ENCODE data around the gene FARP2. TPM values are rescaled to one million over a fixed set of nuclear protein-coding genes. Genes with fewer than 3 reads are reported as not detected.

FARP2 gene
- total and polyA plus RNA-seq, 10 donors, result 9.1 to 72.8 (median 53.4) TPM

DNA sequence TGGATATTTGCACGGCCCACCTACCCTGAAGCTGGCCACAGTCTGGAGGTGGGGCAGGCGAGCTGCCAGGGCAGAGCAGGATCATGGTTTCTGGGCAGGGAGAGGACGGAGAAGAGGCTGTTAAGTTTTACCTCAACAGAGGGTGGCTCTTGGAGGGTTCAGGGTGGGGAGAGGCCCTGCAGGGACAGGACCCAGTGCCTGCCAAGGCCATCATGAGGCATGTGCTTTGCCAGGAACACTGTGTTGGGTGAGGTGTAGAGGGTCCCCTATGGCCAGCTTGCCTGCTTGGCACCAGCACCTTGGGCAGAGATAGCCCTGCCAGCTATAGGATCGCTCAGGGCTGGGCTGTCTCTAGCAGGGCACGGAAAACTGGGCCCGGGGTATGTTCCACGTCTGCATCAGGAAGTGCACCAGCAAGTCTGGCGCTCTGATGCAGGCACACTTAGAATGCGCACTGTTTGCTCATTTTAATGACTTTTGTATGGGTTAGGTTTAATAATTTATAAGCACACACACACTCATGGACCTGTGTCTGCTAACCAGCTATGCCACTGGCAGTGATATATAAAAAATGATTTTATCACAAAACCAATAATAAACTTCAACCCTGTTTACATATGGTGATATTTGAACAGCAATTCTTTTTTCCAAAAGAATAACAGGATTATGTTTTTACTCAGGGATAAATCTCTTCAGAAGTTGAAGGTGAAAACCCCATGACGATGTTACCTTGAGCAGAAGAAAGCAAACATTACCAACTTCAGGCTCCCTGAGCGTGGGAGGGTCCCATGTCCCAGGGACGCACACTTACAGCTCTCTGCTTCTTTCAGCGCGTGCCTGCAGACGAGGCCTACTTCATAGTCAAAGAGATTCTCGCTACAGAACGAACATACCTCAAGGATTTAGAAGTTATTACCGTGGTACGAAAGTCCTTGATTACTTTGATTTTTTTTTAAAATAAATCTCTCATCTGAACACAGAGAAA is 105.9 kb downstream of the FARP2 start:
- Histone ChIP-seq H3K27me3 (replicated peaks in 1 of 7) (peaks cover 0 to under 1% (median 0%) of the 10 kb centered on the region in 7 donors), H3K36me3 (peaks cover 0 to 36% (median 5%) of the 10 kb centered on the region in 6 donors), H3K9me3 (no peaks in the 10 kb centered on the region), H3K4me3 (no peak overlapping the region), H3K4me1 (no peaks in the 10 kb centered on the region), H3K27ac (no peak overlapping the region)
- WGBS, 5 donors, result 92 to 94% (median 93%) methylated on average over 19 of the region's 19 CpGs
- intact Hi-C loops (cut with DNase I; ENCODE audit: low total_unique reads), result no loop called here
- TF ChIP-seq, protein P1, sequence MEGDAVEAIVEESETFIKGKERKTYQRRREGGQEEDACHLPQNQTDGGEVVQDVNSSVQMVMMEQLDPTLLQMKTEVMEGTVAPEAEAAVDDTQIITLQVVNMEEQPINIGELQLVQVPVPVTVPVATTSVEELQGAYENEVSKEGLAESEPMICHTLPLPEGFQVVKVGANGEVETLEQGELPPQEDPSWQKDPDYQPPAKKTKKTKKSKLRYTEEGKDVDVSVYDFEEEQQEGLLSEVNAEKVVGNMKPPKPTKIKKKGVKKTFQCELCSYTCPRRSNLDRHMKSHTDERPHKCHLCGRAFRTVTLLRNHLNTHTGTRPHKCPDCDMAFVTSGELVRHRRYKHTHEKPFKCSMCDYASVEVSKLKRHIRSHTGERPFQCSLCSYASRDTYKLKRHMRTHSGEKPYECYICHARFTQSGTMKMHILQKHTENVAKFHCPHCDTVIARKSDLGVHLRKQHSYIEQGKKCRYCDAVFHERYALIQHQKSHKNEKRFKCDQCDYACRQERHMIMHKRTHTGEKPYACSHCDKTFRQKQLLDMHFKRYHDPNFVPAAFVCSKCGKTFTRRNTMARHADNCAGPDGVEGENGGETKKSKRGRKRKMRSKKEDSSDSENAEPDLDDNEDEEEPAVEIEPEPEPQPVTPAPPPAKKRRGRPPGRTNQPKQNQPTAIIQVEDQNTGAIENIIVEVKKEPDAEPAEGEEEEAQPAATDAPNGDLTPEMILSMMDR (IDR thresholded peaks at IDR 0.05 in 8 of 11, conservative IDR thresholded peaks at IDR 0.05 in 3 of 11), result no peak
- TF ChIP-seq POLR2AphosphoS5 (IDR thresholded peaks at IDR 0.05), result no peak
- no peak for TF ChIP-seq POLR2A (IDR thresholded peaks at IDR 0.05)
- DNase-seq, result no peak

DNA sequence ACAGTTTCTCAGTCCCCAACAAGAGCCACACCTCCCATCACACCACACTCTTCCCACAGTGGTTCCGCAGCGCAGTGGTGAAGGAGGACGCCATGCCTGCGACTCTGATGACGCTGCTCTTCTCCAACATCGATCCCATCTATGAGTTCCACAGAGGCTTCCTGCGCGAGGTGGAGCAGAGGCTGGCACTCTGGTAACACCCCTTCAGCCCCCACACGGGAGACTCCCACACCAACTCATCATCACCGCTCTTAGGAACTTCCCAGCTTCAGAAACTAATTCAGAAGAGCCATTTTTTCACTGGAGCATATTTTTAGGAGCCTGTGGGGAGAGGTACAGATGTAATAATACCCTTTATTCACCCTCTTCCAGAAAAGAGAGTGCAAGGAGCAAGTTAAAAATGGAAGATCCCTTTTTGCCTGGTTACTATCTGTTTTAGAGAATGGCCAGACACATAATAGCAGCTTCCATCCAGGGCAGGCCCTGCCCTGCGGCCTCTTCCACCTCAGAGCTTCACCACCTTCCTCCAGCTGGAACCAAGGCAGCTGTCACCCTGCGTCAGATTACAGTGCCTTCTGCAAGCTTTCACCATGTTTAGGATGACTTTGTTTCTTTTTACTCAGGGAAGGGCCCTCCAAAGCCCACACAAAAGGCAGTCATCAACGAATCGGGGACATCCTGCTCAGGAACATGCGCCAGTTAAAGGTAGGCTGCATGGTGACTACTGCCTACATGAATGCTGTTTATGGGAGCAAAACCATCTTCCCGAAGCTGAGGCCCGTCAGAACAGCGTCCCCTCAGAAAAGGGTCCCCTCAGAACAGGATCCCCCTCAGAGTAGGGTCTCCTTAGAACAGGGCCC is 107.4 kb downstream of the FARP2 start:
- Histone ChIP-seq H3K4me3 (no peak overlapping the region), H3K9me3 (no peaks in the 10 kb centered on the region), H3K27me3 (replicated peaks in 1 of 7) (no peaks in the 10 kb centered on the region), H3K4me1 (no peaks in the 10 kb centered on the region), H3K36me3 (peaks cover 0 to 42% (median 8%) of the 10 kb centered on the region in 6 donors), H3K27ac (no peak overlapping the region)
- DNase-seq, result peak; percentile 8
- 90 to 97% (median 93%) methylated on average over 18 of the region's 18 CpGs for WGBS, 5 donors
- intact Hi-C loops (cut with DNase I; ENCODE audit: low total_unique reads), result no loop called here
- TF ChIP-seq, protein P1 (IDR thresholded peaks at IDR 0.05 in 8 of 11, conservative IDR thresholded peaks at IDR 0.05 in 3 of 11), result no peak
- TF ChIP-seq POLR2AphosphoS5 (IDR thresholded peaks at IDR 0.05) (no peak), POLR2A (IDR thresholded peaks at IDR 0.05) (no peak)

DNA sequence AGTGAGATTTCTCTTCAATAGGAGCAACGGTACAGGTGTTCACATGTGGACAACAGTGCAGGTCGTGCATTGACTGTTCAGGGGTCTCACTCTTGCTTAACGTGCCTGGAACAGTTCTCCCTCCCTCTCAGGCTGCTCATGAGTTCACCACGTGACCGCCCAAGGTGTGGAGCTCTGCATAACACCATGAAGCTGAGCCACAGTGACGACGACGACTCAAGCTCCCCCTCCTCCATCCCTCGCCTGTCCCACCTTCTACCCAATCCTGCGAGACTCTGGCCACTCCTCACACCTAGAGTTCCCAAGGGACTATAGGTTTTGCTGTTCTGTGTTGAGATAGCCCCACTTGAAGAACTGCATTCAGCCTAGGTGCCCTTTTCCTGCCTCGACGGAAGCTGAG is 109.5 kb downstream of the FARP2 start:
- H3K27me3 ChIP-seq (replicated peaks in 1 of 7), result no peaks in the 10 kb centered on the region
- no peak for TF ChIP-seq POLR2A (IDR thresholded peaks at IDR 0.05)
- TF ChIP-seq, protein P1 (IDR thresholded peaks at IDR 0.05 in 8 of 11, conservative IDR thresholded peaks at IDR 0.05 in 3 of 11), result no peak
- TF ChIP-seq POLR2AphosphoS5 (IDR thresholded peaks at IDR 0.05), result no peak
- no peaks in the 10 kb centered on the region for H3K9me3 ChIP-seq
- no peak overlapping the region for H3K4me3 ChIP-seq
- intact Hi-C loops (cut with DNase I; ENCODE audit: low total_unique reads), result no loop called here
- H3K4me1 ChIP-seq, result no peaks in the 10 kb centered on the region
- DNase-seq, result no peak
- 76 to 86% (median 81%) methylated on average over 12 of the region's 12 CpGs for WGBS, 5 donors
- H3K36me3 ChIP-seq, result peaks cover 0 to 59% (median 10%) of the 10 kb centered on the region in 6 donors
- H3K27ac ChIP-seq, result no peak overlapping the region

Data from spleen (tissue), 11 donors.